Nephron progenitor cell (in vitro differentiated cells): ENCODE measurements around the gene ASB10.

Source experiments
- DNase-seq: peaks from one replicate; pipeline ENCODE4 v3.0.0; 2021
- H3K27ac Mint-ChIP-seq: 2 replicates; pipeline ENCODE4 v1.8.0; 2021; ENCODE audit warnings: mild to moderate bottlenecking, moderate library complexity, mixed read lengths
- H3K27me3 Mint-ChIP-seq: 2 replicates; pipeline ENCODE4 v1.8.0; 2021; ENCODE audit warnings: mild to moderate bottlenecking, low read depth, mixed read lengths; ENCODE audit not compliant: poor library complexity
- H3K36me3 Mint-ChIP-seq: 2 replicates; pipeline ENCODE4 v1.8.0; 2021; ENCODE audit warnings: low read depth, mixed read lengths
- H3K4me1 Mint-ChIP-seq: 2 replicates; pipeline ENCODE4 v1.8.0; 2021; ENCODE audit warnings: mixed read lengths
- H3K4me3 Mint-ChIP-seq: 2 replicates; pipeline ENCODE4 v1.8.0; 2021; ENCODE audit warnings: mild to moderate bottlenecking, moderate library complexity, mixed read lengths
- H3K9me3 Mint-ChIP-seq: 2 replicates; pipeline ENCODE4 v1.8.0; 2021; ENCODE audit warnings: mild to moderate bottlenecking, moderate library complexity, mixed read lengths
- TF ChIP-seq, protein P1 (sequence below): fragments of 200-600 bp; sonication (generic); IDR thresholded peaks from 2 replicates; pipeline ENCODE4 v1.5.0; 2021; ENCODE audit warnings: antibody characterized with exemption

Gene ASB10

DNA sequence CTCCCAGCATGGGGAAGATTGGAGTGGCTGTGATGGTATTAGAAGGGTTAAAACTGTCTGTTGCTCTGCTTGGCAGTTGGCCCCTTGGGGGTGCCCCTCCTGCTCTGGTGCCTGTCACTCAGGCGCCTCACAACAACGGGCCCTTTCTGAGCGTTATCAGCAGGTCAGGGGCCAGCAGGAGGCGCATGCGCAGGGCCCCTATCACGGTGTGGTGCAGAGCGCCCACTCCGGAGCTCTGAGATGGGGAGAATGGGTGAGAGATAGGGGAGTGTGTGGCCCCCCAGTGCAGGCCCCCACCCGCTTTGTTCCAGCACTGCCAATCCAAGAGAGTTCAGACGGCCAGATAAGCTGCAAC lies 44.4 kb downstream of the ASB10 start:
- Mint-ChIP-seq H3K27ac (no peak overlapping the region), H3K36me3 (peaks cover 53% of the 10 kb centered on the region), H3K4me1 (peaks cover 18% of the 10 kb centered on the region), H3K9me3 (no peaks in the 10 kb centered on the region), H3K27me3 (peaks cover 52% of the 10 kb centered on the region), H3K4me3 (no peak overlapping the region)
- DNase-seq, result no peak
- TF ChIP-seq, protein P1, sequence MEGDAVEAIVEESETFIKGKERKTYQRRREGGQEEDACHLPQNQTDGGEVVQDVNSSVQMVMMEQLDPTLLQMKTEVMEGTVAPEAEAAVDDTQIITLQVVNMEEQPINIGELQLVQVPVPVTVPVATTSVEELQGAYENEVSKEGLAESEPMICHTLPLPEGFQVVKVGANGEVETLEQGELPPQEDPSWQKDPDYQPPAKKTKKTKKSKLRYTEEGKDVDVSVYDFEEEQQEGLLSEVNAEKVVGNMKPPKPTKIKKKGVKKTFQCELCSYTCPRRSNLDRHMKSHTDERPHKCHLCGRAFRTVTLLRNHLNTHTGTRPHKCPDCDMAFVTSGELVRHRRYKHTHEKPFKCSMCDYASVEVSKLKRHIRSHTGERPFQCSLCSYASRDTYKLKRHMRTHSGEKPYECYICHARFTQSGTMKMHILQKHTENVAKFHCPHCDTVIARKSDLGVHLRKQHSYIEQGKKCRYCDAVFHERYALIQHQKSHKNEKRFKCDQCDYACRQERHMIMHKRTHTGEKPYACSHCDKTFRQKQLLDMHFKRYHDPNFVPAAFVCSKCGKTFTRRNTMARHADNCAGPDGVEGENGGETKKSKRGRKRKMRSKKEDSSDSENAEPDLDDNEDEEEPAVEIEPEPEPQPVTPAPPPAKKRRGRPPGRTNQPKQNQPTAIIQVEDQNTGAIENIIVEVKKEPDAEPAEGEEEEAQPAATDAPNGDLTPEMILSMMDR, result no peak

DNA sequence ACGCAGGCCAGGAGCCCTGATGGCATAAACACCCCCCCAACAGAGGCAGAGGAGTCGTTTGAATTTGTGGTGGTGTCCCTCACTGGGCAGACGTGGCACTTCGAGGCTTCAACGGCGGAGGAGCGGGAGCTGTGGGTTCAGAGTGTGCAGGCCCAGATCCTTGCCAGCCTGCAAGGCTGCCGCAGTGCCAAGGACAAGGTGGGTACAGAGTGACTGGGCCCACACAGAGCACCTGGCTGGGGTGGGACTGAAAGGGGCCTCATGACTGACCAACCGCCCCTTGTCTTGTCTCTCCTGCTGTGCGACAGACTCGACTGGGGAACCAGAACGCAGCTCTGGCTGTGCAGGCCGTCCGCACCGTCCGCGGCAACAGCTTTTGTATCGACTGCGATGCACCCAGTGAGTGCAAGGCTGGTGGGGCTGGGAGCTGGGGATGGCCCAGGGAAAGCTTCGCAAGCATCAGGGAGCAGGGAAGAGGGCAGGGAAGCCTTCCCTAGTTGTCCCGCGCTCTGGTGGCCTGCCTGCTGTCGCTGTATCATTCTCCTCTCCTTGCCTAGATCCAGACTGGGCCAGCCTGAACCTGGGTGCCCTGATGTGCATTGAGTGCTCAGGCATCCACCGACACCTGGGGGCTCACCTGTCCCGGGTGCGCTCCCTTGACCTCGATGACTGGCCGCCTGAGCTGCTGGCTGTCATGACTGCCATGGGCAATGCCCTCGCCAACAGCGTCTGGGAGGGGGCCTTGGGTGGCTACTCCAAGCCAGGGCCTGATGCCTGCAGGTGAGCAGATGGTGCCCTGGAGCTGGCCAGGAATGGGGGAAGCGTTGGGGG lies 45.0 kb downstream of the ASB10 start:
- H3K4me1 Mint-ChIP-seq, result peaks cover 23% of the 10 kb centered on the region
- TF ChIP-seq, protein P1, result no peak
- peaks cover 52% of the 10 kb centered on the region for H3K27me3 Mint-ChIP-seq
- H3K4me3 Mint-ChIP-seq, result no peak overlapping the region
- H3K36me3 Mint-ChIP-seq, result peaks cover 53% of the 10 kb centered on the region
- H3K9me3 Mint-ChIP-seq, result no peaks in the 10 kb centered on the region
- DNase-seq, result no peak
- no peak overlapping the region for H3K27ac Mint-ChIP-seq

DNA sequence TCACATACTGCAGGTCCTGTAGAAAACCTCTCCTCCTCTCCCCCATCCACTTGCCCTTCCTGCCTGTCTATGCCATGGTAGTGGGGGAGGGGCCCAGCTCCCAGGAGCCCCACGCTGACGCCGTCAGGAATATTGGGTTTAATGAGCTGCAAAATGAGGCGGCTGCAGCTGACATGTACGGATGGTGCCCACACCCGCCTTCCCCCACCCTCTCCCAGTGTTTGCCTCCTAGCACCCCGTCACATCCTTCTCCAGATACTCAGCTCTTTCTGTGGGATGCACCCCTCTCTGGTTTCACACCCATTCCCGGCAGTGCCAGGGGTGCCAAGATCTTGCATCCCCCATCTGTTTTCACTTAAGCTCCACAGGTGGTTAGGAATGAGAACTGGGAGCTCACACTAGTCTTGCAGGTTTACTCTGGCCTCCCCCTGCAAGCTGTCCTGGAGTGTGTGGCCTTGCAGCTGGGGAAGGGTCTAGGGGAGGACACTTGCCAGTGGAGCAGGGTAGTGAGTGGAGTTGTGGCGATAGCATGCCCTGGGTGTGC lies 45.7 kb downstream of the ASB10 start:
- no peak overlapping the region for H3K27ac Mint-ChIP-seq
- no peak for DNase-seq
- no peaks in the 10 kb centered on the region for H3K9me3 Mint-ChIP-seq
- peaks cover 54% of the 10 kb centered on the region for H3K27me3 Mint-ChIP-seq
- TF ChIP-seq, protein P1, result no peak
- peaks cover 58% of the 10 kb centered on the region for H3K36me3 Mint-ChIP-seq
- H3K4me3 Mint-ChIP-seq, result no peak overlapping the region
- peaks cover 28% of the 10 kb centered on the region for H3K4me1 Mint-ChIP-seq

DNA sequence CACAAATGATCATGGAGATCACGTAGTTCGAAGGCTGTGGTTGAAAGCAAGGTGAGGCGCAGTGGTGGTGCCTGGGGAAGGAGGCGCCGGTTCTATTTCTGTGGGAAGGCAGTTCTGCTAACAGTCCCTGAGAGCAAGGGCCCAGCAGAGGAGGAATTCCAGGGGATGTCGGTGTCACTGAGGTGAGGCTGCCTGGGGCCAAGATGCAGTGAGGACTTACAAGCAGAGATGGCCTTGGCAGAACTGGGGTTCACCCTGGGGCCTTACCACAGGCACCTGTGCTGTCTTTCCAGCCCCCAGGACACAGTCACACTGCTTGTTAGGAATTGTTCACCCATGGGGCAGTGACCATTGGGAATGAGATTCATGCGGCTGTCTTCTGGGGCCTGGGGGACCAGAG lies 46.2 kb downstream of the ASB10 start:
- no peaks in the 10 kb centered on the region for H3K9me3 Mint-ChIP-seq
- peaks cover 60% of the 10 kb centered on the region for H3K36me3 Mint-ChIP-seq
- TF ChIP-seq, protein P1, result no peak
- H3K27me3 Mint-ChIP-seq, result peaks cover 51% of the 10 kb centered on the region
- H3K4me1 Mint-ChIP-seq, result peaks cover 30% of the 10 kb centered on the region
- no peak overlapping the region for H3K27ac Mint-ChIP-seq
- DNase-seq, result no peak
- H3K4me3 Mint-ChIP-seq, result no peak overlapping the region

GRCh38 chr7:151139791-151140190 lies 47.3 kb downstream of the ASB10 start:
- peaks cover 70% of the 10 kb centered on the region for H3K36me3 Mint-ChIP-seq
- DNase-seq, result no peak
- peaks cover 30% of the 10 kb centered on the region for H3K4me1 Mint-ChIP-seq
- no peak overlapping the region for H3K4me3 Mint-ChIP-seq
- H3K27ac Mint-ChIP-seq, result no peak overlapping the region
- TF ChIP-seq, protein P1, result no peak
- no peaks in the 10 kb centered on the region for H3K9me3 Mint-ChIP-seq
- peaks cover 53% of the 10 kb centered on the region for H3K27me3 Mint-ChIP-seq
